WTC11 (cell line): ENCODE data around the gene LPIN3. TPM values are rescaled to one million over a fixed set of nuclear protein-coding genes. Genes with fewer than 3 reads are reported as not detected.

Experiments used
- ATF1 ChIP-seq: sonication (generic); formaldehyde crosslinking; IDR thresholded peaks from 2 replicates; pipeline ENCODE4 v1.8.1; 2023; ENCODE audit warnings: mild to moderate bottlenecking, moderate library complexity, missing genetic modification reagents
- CREB1 ChIP-seq: sonication (generic); formaldehyde crosslinking; IDR thresholded peaks from 2 replicates; pipeline ENCODE4 v1.8.0; 2023; ENCODE audit warnings: mild to moderate bottlenecking, missing genetic modification reagents
- CREM ChIP-seq: sonication (generic); formaldehyde crosslinking; IDR thresholded peaks from 2 replicates; pipeline ENCODE4 v1.8.1; 2022; ENCODE audit warnings: mild to moderate bottlenecking, missing genetic modification reagents, moderate library complexity
- ETV6 ChIP-seq: sonication (generic); formaldehyde crosslinking; IDR thresholded peaks from 2 replicates; pipeline ENCODE4 v1.8.1; 2022; ENCODE audit warnings: mild to moderate bottlenecking, missing genetic modification reagents
- GABPB1 ChIP-seq: sonication (generic); formaldehyde crosslinking; IDR thresholded peaks from 2 replicates; pipeline ENCODE4 v1.8.1; 2023; ENCODE audit warnings: mild to moderate bottlenecking, missing genetic modification reagents
- JAZF1 ChIP-seq: fragments of 250-450 bp; sonication (Bioruptor Pico); IDR thresholded peaks from 2 replicates; pipeline ENCODE4 v1.9.0; 2021; ENCODE audit warnings: moderate library complexity, mild to moderate bottlenecking, inconsistent platforms
- NFATC4 ChIP-seq: fragments of 250-450 bp; sonication (Bioruptor Pico); IDR thresholded peaks from 2 replicates; pipeline ENCODE4 v1.9.0; 2021; ENCODE audit warnings: mild to moderate bottlenecking
- NR2C2 ChIP-seq: sonication (generic); formaldehyde crosslinking; IDR thresholded peaks from 2 replicates; pipeline ENCODE4 v1.8.0; 2022; ENCODE audit warnings: mild to moderate bottlenecking, missing genetic modification reagents
- RORB ChIP-seq: fragments of 250-450 bp; sonication (Bioruptor Pico); IDR thresholded peaks from 2 replicates; pipeline ENCODE4 v1.9.0; 2021; ENCODE audit warnings: mild to moderate bottlenecking
- SP1 ChIP-seq: sonication (generic); formaldehyde crosslinking; conservative IDR thresholded peaks from 2 replicates; pipeline ENCODE4 v1.8.1; 2022; ENCODE audit warnings: missing genetic modification reagents
- TEAD4 ChIP-seq: sonication (generic); formaldehyde crosslinking; IDR thresholded peaks from 2 replicates; pipeline ENCODE4 v1.8.0; 2022; ENCODE audit warnings: mild to moderate bottlenecking, missing genetic modification reagents
- ZNF232 ChIP-seq: sonication (generic); formaldehyde crosslinking; IDR thresholded peaks from 2 replicates; pipeline ENCODE4 v1.8.0; 2022; ENCODE audit warnings: mild to moderate bottlenecking, missing genetic modification reagents
- ZNF263 ChIP-seq: sonication (generic); formaldehyde crosslinking; IDR thresholded peaks from 2 replicates; pipeline ENCODE4 v1.8.1; 2022; ENCODE audit warnings: low read depth, mild to moderate bottlenecking, moderate library complexity, missing genetic modification reagents
- total RNA-seq: library from RNA; stranded (reverse); gene quantifications from 3 replicates; pipeline ENCODE4 v1.2.3, GENCODE V29; 2021
- TF ChIP-seq, protein P1 (sequence below): sonication (generic); formaldehyde crosslinking; IDR thresholded peaks from 2 replicates; pipeline ENCODE4 v1.8.1; 2022; ENCODE audit warnings: low read depth, missing genetic modification reagents, borderline replicate concordance
- TF ChIP-seq, protein P2 (sequence below): sonication (generic); formaldehyde crosslinking; IDR thresholded peaks from 2 replicates; pipeline ENCODE4 v1.8.0; 2022; ENCODE audit warnings: missing genetic modification reagents
- TF ChIP-seq, protein P3 (sequence below): sonication (generic); formaldehyde crosslinking; IDR thresholded peaks from 2 replicates; pipeline ENCODE4 v1.8.0; 2022; ENCODE audit warnings: mild to moderate bottlenecking, missing genetic modification reagents
- TF ChIP-seq, protein P4 (sequence below): sonication (generic); formaldehyde crosslinking; IDR thresholded peaks from 2 replicates; pipeline ENCODE4 v1.8.0; 2022; ENCODE audit warnings: mild to moderate bottlenecking, missing genetic modification reagents
- TF ChIP-seq, protein P5 (sequence below): sonication (generic); formaldehyde crosslinking; IDR thresholded peaks from 2 replicates; pipeline ENCODE4 v1.8.0; 2023; ENCODE audit warnings: mild to moderate bottlenecking, missing genetic modification reagents
- TF ChIP-seq, protein P6 (sequence below): sonication (generic); formaldehyde crosslinking; conservative IDR thresholded peaks from 2 replicates; pipeline ENCODE4 v1.8.1; 2023; ENCODE audit warnings: mild to moderate bottlenecking, low read depth, missing genetic modification reagents, moderate library complexity
- TF ChIP-seq, protein P7 (sequence below): sonication (generic); formaldehyde crosslinking; IDR thresholded peaks from 2 replicates; pipeline ENCODE4 v1.8.0; 2023; ENCODE audit warnings: missing genetic modification reagents, mild to moderate bottlenecking, borderline replicate concordance
- TF ChIP-seq, protein P8 (sequence below): sonication (generic); formaldehyde crosslinking; IDR thresholded peaks from 2 replicates; pipeline ENCODE4 v1.8.0; 2023; ENCODE audit warnings: missing genetic modification reagents

Gene LPIN3
- total RNA-seq, 1 experiment from 2014 or later: 7.9 TPM

DNA sequence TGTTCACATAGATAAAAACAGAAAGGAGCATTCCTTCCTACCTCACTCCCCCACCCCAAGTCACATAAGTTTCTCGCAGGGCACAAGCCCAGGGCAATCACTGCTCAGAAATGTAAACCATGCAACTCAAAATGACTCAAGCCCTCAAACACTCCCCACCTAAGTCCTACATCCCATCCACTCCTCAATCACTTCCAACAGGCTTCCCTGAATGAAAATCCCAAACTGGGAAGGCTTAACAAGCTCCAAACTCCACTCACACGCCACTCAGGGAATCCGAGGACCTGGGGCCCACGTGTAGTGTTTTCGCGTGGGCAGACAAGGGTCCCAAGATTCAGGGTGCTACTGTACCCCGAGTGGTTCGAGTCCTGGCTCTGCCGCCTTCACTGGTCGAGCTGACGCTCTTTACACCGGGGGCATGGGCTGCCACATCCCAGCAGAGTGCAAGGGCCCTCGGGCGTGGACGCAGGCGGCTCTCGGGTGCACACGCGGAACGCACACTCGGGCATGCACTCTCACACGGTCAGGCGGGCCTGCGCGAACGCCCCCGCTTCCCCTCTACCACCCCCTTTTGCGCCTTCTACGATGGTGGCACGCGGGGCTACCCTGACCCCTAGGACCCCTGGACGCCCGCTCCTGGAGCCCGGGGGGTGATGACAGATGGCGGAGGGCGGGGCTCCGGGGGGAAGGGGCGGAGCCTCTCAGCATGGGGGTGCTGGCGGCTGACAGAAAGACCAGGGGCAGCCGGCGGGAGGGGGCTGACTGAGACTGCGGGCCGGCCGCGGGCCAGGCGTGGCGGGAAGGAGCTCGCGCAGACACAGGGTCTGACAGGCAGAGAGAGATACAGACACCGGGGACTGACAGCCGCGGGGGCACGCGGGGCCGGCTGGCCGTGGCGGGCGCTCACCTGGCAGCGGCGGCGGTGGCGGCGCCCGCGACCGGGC lies 23.7 kb upstream of the LPIN3 start (continued):
- TF ChIP-seq, protein P1, sequence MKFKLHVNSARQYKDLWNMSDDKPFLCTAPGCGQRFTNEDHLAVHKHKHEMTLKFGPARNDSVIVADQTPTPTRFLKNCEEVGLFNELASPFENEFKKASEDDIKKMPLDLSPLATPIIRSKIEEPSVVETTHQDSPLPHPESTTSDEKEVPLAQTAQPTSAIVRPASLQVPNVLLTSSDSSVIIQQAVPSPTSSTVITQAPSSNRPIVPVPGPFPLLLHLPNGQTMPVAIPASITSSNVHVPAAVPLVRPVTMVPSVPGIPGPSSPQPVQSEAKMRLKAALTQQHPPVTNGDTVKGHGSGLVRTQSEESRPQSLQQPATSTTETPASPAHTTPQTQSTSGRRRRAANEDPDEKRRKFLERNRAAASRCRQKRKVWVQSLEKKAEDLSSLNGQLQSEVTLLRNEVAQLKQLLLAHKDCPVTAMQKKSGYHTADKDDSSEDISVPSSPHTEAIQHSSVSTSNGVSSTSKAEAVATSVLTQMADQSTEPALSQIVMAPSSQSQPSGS (CRISPR knock-in tag): no peak
- peak; percentile 75; the same call in 1 of the 2 replicates for TF ChIP-seq GABPB1 (CRISPR knock-in tag)
- TF ChIP-seq, protein P2, sequence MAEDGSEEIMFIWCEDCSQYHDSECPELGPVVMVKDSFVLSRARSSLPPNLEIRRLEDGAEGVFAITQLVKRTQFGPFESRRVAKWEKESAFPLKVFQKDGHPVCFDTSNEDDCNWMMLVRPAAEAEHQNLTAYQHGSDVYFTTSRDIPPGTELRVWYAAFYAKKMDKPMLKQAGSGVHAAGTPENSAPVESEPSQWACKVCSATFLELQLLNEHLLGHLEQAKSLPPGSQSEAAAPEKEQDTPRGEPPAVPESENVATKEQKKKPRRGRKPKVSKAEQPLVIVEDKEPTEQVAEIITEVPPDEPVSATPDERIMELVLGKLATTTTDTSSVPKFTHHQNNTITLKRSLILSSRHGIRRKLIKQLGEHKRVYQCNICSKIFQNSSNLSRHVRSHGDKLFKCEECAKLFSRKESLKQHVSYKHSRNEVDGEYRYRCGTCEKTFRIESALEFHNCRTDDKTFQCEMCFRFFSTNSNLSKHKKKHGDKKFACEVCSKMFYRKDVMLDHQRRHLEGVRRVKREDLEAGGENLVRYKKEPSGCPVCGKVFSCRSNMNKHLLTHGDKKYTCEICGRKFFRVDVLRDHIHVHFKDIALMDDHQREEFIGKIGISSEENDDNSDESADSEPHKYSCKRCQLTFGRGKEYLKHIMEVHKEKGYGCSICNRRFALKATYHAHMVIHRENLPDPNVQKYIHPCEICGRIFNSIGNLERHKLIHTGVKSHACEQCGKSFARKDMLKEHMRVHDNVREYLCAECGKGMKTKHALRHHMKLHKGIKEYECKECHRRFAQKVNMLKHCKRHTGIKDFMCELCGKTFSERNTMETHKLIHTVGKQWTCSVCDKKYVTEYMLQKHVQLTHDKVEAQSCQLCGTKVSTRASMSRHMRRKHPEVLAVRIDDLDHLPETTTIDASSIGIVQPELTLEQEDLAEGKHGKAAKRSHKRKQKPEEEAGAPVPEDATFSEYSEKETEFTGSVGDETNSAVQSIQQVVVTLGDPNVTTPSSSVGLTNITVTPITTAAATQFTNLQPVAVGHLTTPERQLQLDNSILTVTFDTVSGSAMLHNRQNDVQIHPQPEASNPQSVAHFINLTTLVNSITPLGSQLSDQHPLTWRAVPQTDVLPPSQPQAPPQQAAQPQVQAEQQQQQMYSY (CRISPR knock-in tag): peak; percentile 50; the same call in 1 of the 2 replicates
- TF ChIP-seq ZNF232 (CRISPR knock-in tag): no peak
- no peak for TF ChIP-seq NR2C2
- no peak for TF ChIP-seq TEAD4 (CRISPR knock-in tag)
- TF ChIP-seq, protein P3, sequence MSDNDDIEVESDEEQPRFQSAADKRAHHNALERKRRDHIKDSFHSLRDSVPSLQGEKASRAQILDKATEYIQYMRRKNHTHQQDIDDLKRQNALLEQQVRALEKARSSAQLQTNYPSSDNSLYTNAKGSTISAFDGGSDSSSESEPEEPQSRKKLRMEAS: 0 out of 2 replicates have a peak, but pooled peaks have one; percentile 30
- TF ChIP-seq ETV6 (CRISPR knock-in tag): no peak
- no peak for TF ChIP-seq NFATC4 (CRISPR knock-in tag)
- TF ChIP-seq RORB (CRISPR knock-in tag): no peak
- TF ChIP-seq, protein P4, sequence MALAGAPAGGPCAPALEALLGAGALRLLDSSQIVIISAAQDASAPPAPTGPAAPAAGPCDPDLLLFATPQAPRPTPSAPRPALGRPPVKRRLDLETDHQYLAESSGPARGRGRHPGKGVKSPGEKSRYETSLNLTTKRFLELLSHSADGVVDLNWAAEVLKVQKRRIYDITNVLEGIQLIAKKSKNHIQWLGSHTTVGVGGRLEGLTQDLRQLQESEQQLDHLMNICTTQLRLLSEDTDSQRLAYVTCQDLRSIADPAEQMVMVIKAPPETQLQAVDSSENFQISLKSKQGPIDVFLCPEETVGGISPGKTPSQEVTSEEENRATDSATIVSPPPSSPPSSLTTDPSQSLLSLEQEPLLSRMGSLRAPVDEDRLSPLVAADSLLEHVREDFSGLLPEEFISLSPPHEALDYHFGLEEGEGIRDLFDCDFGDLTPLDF: no peak
- no peak for TF ChIP-seq JAZF1
- peak; percentile 58 for TF ChIP-seq SP1 (CRISPR knock-in tag)
- TF ChIP-seq ZNF263: no peak
- TF ChIP-seq, protein P5, sequence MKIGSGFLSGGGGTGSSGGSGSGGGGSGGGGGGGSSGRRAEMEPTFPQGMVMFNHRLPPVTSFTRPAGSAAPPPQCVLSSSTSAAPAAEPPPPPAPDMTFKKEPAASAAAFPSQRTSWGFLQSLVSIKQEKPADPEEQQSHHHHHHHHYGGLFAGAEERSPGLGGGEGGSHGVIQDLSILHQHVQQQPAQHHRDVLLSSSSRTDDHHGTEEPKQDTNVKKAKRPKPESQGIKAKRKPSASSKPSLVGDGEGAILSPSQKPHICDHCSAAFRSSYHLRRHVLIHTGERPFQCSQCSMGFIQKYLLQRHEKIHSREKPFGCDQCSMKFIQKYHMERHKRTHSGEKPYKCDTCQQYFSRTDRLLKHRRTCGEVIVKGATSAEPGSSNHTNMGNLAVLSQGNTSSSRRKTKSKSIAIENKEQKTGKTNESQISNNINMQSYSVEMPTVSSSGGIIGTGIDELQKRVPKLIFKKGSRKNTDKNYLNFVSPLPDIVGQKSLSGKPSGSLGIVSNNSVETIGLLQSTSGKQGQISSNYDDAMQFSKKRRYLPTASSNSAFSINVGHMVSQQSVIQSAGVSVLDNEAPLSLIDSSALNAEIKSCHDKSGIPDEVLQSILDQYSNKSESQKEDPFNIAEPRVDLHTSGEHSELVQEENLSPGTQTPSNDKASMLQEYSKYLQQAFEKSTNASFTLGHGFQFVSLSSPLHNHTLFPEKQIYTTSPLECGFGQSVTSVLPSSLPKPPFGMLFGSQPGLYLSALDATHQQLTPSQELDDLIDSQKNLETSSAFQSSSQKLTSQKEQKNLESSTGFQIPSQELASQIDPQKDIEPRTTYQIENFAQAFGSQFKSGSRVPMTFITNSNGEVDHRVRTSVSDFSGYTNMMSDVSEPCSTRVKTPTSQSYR (CRISPR knock-in tag): no peak
- TF ChIP-seq, protein P6, sequence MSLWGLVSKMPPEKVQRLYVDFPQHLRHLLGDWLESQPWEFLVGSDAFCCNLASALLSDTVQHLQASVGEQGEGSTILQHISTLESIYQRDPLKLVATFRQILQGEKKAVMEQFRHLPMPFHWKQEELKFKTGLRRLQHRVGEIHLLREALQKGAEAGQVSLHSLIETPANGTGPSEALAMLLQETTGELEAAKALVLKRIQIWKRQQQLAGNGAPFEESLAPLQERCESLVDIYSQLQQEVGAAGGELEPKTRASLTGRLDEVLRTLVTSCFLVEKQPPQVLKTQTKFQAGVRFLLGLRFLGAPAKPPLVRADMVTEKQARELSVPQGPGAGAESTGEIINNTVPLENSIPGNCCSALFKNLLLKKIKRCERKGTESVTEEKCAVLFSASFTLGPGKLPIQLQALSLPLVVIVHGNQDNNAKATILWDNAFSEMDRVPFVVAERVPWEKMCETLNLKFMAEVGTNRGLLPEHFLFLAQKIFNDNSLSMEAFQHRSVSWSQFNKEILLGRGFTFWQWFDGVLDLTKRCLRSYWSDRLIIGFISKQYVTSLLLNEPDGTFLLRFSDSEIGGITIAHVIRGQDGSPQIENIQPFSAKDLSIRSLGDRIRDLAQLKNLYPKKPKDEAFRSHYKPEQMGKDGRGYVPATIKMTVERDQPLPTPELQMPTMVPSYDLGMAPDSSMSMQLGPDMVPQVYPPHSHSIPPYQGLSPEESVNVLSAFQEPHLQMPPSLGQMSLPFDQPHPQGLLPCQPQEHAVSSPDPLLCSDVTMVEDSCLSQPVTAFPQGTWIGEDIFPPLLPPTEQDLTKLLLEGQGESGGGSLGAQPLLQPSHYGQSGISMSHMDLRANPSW: no peak
- TF ChIP-seq, protein P7, sequence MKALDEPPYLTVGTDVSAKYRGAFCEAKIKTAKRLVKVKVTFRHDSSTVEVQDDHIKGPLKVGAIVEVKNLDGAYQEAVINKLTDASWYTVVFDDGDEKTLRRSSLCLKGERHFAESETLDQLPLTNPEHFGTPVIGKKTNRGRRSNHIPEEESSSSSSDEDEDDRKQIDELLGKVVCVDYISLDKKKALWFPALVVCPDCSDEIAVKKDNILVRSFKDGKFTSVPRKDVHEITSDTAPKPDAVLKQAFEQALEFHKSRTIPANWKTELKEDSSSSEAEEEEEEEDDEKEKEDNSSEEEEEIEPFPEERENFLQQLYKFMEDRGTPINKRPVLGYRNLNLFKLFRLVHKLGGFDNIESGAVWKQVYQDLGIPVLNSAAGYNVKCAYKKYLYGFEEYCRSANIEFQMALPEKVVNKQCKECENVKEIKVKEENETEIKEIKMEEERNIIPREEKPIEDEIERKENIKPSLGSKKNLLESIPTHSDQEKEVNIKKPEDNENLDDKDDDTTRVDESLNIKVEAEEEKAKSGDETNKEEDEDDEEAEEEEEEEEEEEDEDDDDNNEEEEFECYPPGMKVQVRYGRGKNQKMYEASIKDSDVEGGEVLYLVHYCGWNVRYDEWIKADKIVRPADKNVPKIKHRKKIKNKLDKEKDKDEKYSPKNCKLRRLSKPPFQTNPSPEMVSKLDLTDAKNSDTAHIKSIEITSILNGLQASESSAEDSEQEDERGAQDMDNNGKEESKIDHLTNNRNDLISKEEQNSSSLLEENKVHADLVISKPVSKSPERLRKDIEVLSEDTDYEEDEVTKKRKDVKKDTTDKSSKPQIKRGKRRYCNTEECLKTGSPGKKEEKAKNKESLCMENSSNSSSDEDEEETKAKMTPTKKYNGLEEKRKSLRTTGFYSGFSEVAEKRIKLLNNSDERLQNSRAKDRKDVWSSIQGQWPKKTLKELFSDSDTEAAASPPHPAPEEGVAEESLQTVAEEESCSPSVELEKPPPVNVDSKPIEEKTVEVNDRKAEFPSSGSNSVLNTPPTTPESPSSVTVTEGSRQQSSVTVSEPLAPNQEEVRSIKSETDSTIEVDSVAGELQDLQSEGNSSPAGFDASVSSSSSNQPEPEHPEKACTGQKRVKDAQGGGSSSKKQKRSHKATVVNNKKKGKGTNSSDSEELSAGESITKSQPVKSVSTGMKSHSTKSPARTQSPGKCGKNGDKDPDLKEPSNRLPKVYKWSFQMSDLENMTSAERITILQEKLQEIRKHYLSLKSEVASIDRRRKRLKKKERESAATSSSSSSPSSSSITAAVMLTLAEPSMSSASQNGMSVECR: no peak; the same call in 1 of the 2 replicates
- TF ChIP-seq ATF1: no peak
- no peak for TF ChIP-seq CREB1
- no peak for TF ChIP-seq CREM (CRISPR knock-in tag)
- TF ChIP-seq, protein P8, sequence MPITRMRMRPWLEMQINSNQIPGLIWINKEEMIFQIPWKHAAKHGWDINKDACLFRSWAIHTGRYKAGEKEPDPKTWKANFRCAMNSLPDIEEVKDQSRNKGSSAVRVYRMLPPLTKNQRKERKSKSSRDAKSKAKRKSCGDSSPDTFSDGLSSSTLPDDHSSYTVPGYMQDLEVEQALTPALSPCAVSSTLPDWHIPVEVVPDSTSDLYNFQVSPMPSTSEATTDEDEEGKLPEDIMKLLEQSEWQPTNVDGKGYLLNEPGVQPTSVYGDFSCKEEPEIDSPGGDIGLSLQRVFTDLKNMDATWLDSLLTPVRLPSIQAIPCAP (CRISPR knock-in tag): no peak
